ENCODE data around the gene TFPT. TPM values are rescaled to one million over a fixed set of nuclear protein-coding genes. Genes with fewer than 3 reads are reported as not detected.

The TFPT gene
- total and polyA plus RNA-seq, 2 donors (not counting 3 experiments of a cell fraction or from before 2014, with no cell fraction given) = 28.3 to 32.1 TPM

DNA sequence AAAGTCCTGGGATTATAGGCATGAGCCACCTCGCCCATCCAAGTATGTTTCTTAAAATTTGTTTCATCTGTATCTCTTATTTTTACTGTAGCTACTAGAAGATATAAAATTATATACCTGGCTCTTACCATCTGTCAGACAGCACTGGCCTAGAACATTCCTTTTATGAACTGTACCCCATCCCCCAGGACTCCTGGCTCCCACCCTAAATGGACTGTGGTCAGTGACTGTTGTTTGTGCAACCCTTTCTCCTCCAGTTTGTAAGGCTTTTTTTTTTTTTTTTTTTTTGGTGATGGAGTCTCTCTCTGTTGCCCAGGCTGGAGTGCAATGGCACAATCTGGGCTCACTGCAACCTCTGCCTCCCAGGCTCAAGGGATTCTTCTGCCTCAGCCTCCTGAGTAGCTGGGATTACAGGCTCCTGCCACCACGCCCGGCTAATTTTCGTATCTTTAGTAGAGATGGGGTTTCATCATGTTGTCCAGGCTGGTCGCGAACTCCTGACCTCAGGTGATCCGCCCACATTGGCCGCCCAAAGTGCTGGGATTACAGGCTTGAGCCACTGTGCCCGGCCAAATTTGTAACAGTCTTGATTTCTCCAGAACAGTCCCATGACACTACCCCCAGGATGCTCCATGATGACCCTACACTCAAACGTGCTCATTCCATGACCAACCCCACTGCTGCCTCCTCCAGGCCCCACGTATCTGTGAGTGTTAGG is 10.3 kb downstream of the TFPT start:
- DNase-seq (ENCODE audit: low read depth, low spot score) (no peak), FAIRE-seq (peak; percentile 4)
- Histone ChIP-seq H3K27me3 (ENCODE audit: control insufficient read depth in 2 of 2, insufficient read depth in 2 of 2, low read length in 2 of 2) (no peaks in the 10 kb centered on the region), H3K9me1 (replicated peaks; ENCODE audit: control insufficient read depth, extremely low read depth, insufficient read depth, low read length) (no peaks in the 10 kb centered on the region), H3K36me3 (ENCODE audit: control insufficient read depth in 2 of 2, extremely low read depth in 1 of 2, insufficient read depth in 2 of 2, low read length in 2 of 2) (peaks cover 0 to 36% of the 10 kb centered on the region in 2 experiments), H3K9me3 (replicated peaks; ENCODE audit: control insufficient read depth, insufficient read depth, low read length) (no peaks in the 10 kb centered on the region), H4K20me1 (replicated peaks; ENCODE audit: control insufficient read depth, extremely low read depth, insufficient read depth, low read length) (no peaks in the 10 kb centered on the region), H3K4me3 (replicated peaks in 1 of 3; ENCODE audit: insufficient read depth in 1 of 3, low read depth in 1 of 3, low read length in 3 of 3) (no peak overlapping the region), H3K9ac (replicated peaks; ENCODE audit: extremely low read depth, insufficient read depth, low read length) (no peak overlapping the region), H3K4me2 (ENCODE audit: insufficient read depth, low read length) (no peak overlapping the region), H3K79me2 (ENCODE audit: control insufficient read depth, insufficient read depth, low read length) (peaks cover 8% of the 10 kb centered on the region), H3K4me1 (ENCODE audit: control insufficient read depth, extremely low read depth, insufficient read depth, low read length) (no peaks in the 10 kb centered on the region), H2AFZ (ENCODE audit: low read depth, low read length) (no peak overlapping the region), H3K27ac (ENCODE audit: insufficient read depth, low read depth, low read length) (no peak overlapping the region)
- dilution Hi-C loops (cut with MboI; ENCODE audit: extremely low pct_ligation_motif_present, low sequenced_read_pairs) (no loop called here), intact Hi-C loops (cut with micrococcal nuclease) (no loop called here)
- no TSS peak for BruUV-seq (replicated peaks)
- ChIA-PET POLR2A (no interaction called here), CTCF (no interaction called here)
- no peak for TF ChIP-seq GATA2 (IDR thresholded peaks at IDR 0.05; ENCODE audit: insufficient read depth, insufficient read length, low read depth, low read length)
- TF ChIP-seq, protein P1, sequence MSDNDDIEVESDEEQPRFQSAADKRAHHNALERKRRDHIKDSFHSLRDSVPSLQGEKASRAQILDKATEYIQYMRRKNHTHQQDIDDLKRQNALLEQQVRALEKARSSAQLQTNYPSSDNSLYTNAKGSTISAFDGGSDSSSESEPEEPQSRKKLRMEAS (IDR thresholded peaks at IDR 0.05; ENCODE audit: insufficient read depth, insufficient read length) = no peak
- TF ChIP-seq, protein P2, sequence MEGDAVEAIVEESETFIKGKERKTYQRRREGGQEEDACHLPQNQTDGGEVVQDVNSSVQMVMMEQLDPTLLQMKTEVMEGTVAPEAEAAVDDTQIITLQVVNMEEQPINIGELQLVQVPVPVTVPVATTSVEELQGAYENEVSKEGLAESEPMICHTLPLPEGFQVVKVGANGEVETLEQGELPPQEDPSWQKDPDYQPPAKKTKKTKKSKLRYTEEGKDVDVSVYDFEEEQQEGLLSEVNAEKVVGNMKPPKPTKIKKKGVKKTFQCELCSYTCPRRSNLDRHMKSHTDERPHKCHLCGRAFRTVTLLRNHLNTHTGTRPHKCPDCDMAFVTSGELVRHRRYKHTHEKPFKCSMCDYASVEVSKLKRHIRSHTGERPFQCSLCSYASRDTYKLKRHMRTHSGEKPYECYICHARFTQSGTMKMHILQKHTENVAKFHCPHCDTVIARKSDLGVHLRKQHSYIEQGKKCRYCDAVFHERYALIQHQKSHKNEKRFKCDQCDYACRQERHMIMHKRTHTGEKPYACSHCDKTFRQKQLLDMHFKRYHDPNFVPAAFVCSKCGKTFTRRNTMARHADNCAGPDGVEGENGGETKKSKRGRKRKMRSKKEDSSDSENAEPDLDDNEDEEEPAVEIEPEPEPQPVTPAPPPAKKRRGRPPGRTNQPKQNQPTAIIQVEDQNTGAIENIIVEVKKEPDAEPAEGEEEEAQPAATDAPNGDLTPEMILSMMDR (IDR thresholded peaks at IDR 0.05; ENCODE audit: extremely low read depth in 1 of 2, insufficient read depth in 1 of 2, low read depth in 1 of 2, low read length in 2 of 2) = no peak
- no peak for TF ChIP-seq FOS (IDR thresholded peaks at IDR 0.05; ENCODE audit: borderline replicate concordance, insufficient read depth, low read length)
- no peak for TF ChIP-seq POLR2AphosphoS5 (IDR thresholded peaks at IDR 0.05; ENCODE audit: insufficient read depth, low read depth, low read length)
- no peak for TF ChIP-seq MYC (IDR thresholded peaks at IDR 0.05; ENCODE audit: low read depth, low read length)
- no peak for TF ChIP-seq POLR2A (IDR thresholded peaks at IDR 0.05; ENCODE audit: low read depth, low read length)
- TF ChIP-seq JUN (IDR thresholded peaks at IDR 0.05; ENCODE audit: borderline replicate concordance, insufficient read depth, insufficient read length, low read depth) = no peak
- TF ChIP-seq EZH2 (IDR thresholded peaks at IDR 0.05; ENCODE audit: borderline replicate concordance, low read depth, low read length, severe bottlenecking) = no peak

Data from endothelial cell of umbilical vein (primary cell).